HepG2 (cell line): ENCODE results near the gene RERE. TPM values are rescaled to one million over a fixed set of nuclear protein-coding genes. Genes with fewer than 3 reads are reported as not detected.

Experiments used
- ATAC-seq: fragments of 200-7000 bp; cut with Tn5 transposase; 3 replicates; pipeline ENCODE4 v1.9.1; 2020; ENCODE audit warnings: mild to moderate bottlenecking, moderate library complexity
- BruUV-seq: library from RNA; stranded (reverse); fragments of 400-500 nt; replicated peaks from 2 replicates; lab custom pipeline; 2021; lab: Mats Ljungman, UMichigan
- CTCF ChIA-PET: fragments of 300-600 bp; formaldehyde crosslinking; extraction: SDS; loops from one replicate; lab custom pipeline; 2021; ENCODE audit warnings: low total read pairs, inconsistent platforms, low intra/inter-chr PET ratio; lab: Yijun Ruan, JAX
- POLR2A ChIA-PET: fragments of 350-600 bp; sonication (Branson Sonifier 250); formaldehyde crosslinking; loops from one replicate; lab custom pipeline; 2020; ENCODE audit warnings: antibody characterized with exemption, inconsistent platforms; lab: Yijun Ruan, JAX
- DNase-seq: peaks from one replicate; pipeline ENCODE4 v3.0.0-alpha.2; 2015; ENCODE audit warnings: low spot score
- FAIRE-seq: peaks from 3 replicates; lab custom pipeline; 2011; peaks lifted over from hg19 to GRCh38; lab: Jason Lieb, UNC
- H2AFZ ChIP-seq: one replicate; pipeline ENCODE4 v1.6.1; 2011; ENCODE audit warnings: low read length, inconsistent platforms
- H3K27ac ChIP-seq: fragments of 300-600 bp; 3 replicates; pipeline ENCODE4 v1.8.0; 2011; ENCODE audit warnings: mixed run types, mild to moderate bottlenecking, mixed read lengths, low read length, inconsistent platforms; ENCODE audit not compliant: insufficient read depth; ENCODE audit errors: extremely low read length
- H3K27me3 ChIP-seq, 2 experiments: fragments of 200-600 bp in 1 of 2; 2 replicates in 1 of 2; 3 replicates in 1 of 2; pipeline versions ENCODE4 v1.6.0 to v1.8.0; 2011; ENCODE audit warnings: low read length in 2 of 2, mild to moderate bottlenecking in 2 of 2, moderate library complexity in 2 of 2, inconsistent platforms in 1 of 2; ENCODE audit not compliant: insufficient read depth in 2 of 2, control insufficient read depth in 1 of 2
- H3K36me3 ChIP-seq, 2 experiments: fragments of 200-600 bp in 1 of 2; replicated peaks in 1 of 2; 2 replicates in 1 of 2; 3 replicates in 1 of 2; pipeline versions ENCODE4 v1.5.1 to v1.8.0; 2011; ENCODE audit warnings: low read length in 2 of 2, inconsistent platforms in 1 of 2; ENCODE audit not compliant: insufficient read depth in 2 of 2, control insufficient read depth in 1 of 2
- H3K4me1 ChIP-seq: 2 replicates; pipeline ENCODE4 v1.5.1; 2012; ENCODE audit warnings: low read length, inconsistent platforms; ENCODE audit not compliant: insufficient read depth
- H3K4me2 ChIP-seq: 2 replicates; pipeline ENCODE4 v1.6.0; 2011; ENCODE audit warnings: low read depth, low read length, inconsistent platforms
- H3K4me3 ChIP-seq, 3 experiments: fragments of 200-600 bp in 1 of 3; sonication (generic), shearing (Covaris generic) in 1 of 3; replicated peaks in 1 of 3; 2 replicates each; pipeline ENCODE4 v1.5.1; 2011 to 2016; ENCODE audit warnings: low read length in 3 of 3, inconsistent platforms in 2 of 3, low read depth in 2 of 3, mild to moderate bottlenecking in 2 of 3, control low read depth in 1 of 3, mixed read lengths in 1 of 3; ENCODE audit not compliant: insufficient read depth in 1 of 3
- H3K79me2 ChIP-seq: one replicate; pipeline ENCODE4 v1.6.1; 2011; ENCODE audit warnings: low read length, inconsistent platforms; ENCODE audit not compliant: insufficient read depth
- H3K9ac ChIP-seq: 2 replicates; pipeline ENCODE4 v1.6.0; 2011; ENCODE audit warnings: mild to moderate bottlenecking, low read depth, low read length, inconsistent platforms; ENCODE audit not compliant: insufficient read depth
- H3K9me3 ChIP-seq: 2 replicates; pipeline ENCODE4 v1.5.1; 2012; ENCODE audit warnings: mild to moderate bottlenecking, low read length
- H4K20me1 ChIP-seq: 2 replicates; pipeline ENCODE4 v1.6.0; 2011; ENCODE audit warnings: inconsistent platforms, mild to moderate bottlenecking, low read length, moderate library complexity; ENCODE audit not compliant: insufficient read depth
- AHR ChIP-seq: IDR thresholded peaks from 2 replicates; pipeline ENCODE4 v1.6.1; 2018; ENCODE audit warnings: missing genetic modification reagents, missing compliant biosample characterization
- ZFYVE20 ChIP-seq: sonication (generic); formaldehyde crosslinking; IDR thresholded peaks from 2 replicates; pipeline ENCODE4 v1.8.0; 2023; ENCODE audit warnings: low read depth, mild to moderate bottlenecking, moderate library complexity, missing genetic modification reagents, borderline replicate concordance
- WGBS: methylation state at CpG from one replicate; pipeline ENCODE4 v1.1.6; 2017; ENCODE audit warnings: low lambda C conversion rate; 5-methylcytosine and 5-hydroxymethylcytosine counted together
- in situ Hi-C: cut with HindIII; loops from 2 replicates; pipeline ENCODE4 v1.10.0; 2017; ENCODE audit warnings: low pct_unique_long_range_greater_than_20kb; ENCODE audit not compliant: extremely low pct_ligation_motif_present
- intact Hi-C: fragments of 100-400 bp; cut with micrococcal nuclease; formaldehyde crosslinking; loops from one replicate; pipeline ENCODE4 v1.10.0; 2022; ENCODE audit not compliant: unreplicated experiment
- polyA plus RNA-seq, 8 experiments: library from polyadenylated mRNA; depleted of rRNA in 3 of 8; stranded (reverse) in 7 of 8; unstranded in 1 of 8; fragments of >200 nt; fragmentation: Illumina TruSeq in 4 of 8; extraction: Trizol in 4 of 8; gene quantifications; 2 replicates each; pipeline versions ENCODE4 v1.2.1 to v1.2.3, GENCODE V29; 2011 to 2016; ENCODE audit warnings: low read depth in 4 of 8, missing spikeins in 1 of 8, mixed read lengths in 1 of 8; ENCODE audit not compliant: insufficient read depth in 1 of 8
- total RNA-seq, 5 experiments: library from RNA; depleted of rRNA; stranded (reverse); fragments of >200 nt; fragmentation: Illumina TruSeq; extraction: Trizol; gene quantifications; 2 replicates each; pipeline ENCODE4 v1.2.3, GENCODE V29; 2016; ENCODE audit warnings: low read depth in 1 of 5
- TF ChIP-seq, protein P1 (sequence below): sonication (generic); formaldehyde crosslinking; IDR thresholded peaks from 2 replicates; pipeline ENCODE4 v1.5.0; 2020; ENCODE audit warnings: mild to moderate bottlenecking, missing genetic modification reagents, borderline replicate concordance

Gene RERE
- total and polyA plus RNA-seq, 2 of the 13 experiments (the other 11 are each of a cell fraction or from before 2014, with no cell fraction given) = 18.3 to 21.9 TPM

DNA sequence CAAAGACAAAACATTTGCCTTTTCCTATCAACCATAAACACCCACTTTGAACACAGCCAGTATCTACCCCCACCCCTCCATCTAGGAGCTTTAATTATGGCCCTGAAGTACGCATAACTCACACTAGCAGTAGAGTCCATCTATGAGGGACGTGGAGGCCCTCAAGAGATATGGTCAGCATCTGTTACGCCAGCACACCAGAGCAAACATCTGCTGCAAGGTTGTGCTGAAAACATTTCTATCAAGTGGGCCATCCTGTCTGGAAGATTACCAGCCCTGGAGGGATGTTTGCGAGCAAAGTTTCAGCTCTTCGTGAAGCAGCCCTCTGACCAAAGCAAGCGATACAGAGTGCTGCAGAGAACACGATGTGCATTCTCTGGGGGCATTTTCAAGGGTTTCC, 424.9 kb downstream of the RERE start:
- Histone ChIP-seq H3K27me3 (no peaks in the 10 kb centered on the region), H3K36me3 (peaks cover 15 to 57% of the 10 kb centered on the region in 2 experiments), H3K4me2 (no peak overlapping the region), H3K9me3 (no peaks in the 10 kb centered on the region), H3K9ac (no peak overlapping the region), H3K4me1 (peaks cover 9% of the 10 kb centered on the region), H4K20me1 (peaks cover 36% of the 10 kb centered on the region), H3K4me3 (no peak overlapping the region), H3K27ac (no peak overlapping the region), H2AFZ (no peak overlapping the region), H3K79me2 (peaks cover 64% of the 10 kb centered on the region)
- ChIA-PET CTCF (no interaction called here), POLR2A (no interaction called here)
- FAIRE-seq = no peak
- in situ Hi-C loops (no loop called here), intact Hi-C loops (no loop called here)
- no peak for TF ChIP-seq ZFYVE20 (CRISPR knock-in tag)
- TF ChIP-seq AHR (CRISPR knock-in tag) = no peak
- TF ChIP-seq, protein P1, sequence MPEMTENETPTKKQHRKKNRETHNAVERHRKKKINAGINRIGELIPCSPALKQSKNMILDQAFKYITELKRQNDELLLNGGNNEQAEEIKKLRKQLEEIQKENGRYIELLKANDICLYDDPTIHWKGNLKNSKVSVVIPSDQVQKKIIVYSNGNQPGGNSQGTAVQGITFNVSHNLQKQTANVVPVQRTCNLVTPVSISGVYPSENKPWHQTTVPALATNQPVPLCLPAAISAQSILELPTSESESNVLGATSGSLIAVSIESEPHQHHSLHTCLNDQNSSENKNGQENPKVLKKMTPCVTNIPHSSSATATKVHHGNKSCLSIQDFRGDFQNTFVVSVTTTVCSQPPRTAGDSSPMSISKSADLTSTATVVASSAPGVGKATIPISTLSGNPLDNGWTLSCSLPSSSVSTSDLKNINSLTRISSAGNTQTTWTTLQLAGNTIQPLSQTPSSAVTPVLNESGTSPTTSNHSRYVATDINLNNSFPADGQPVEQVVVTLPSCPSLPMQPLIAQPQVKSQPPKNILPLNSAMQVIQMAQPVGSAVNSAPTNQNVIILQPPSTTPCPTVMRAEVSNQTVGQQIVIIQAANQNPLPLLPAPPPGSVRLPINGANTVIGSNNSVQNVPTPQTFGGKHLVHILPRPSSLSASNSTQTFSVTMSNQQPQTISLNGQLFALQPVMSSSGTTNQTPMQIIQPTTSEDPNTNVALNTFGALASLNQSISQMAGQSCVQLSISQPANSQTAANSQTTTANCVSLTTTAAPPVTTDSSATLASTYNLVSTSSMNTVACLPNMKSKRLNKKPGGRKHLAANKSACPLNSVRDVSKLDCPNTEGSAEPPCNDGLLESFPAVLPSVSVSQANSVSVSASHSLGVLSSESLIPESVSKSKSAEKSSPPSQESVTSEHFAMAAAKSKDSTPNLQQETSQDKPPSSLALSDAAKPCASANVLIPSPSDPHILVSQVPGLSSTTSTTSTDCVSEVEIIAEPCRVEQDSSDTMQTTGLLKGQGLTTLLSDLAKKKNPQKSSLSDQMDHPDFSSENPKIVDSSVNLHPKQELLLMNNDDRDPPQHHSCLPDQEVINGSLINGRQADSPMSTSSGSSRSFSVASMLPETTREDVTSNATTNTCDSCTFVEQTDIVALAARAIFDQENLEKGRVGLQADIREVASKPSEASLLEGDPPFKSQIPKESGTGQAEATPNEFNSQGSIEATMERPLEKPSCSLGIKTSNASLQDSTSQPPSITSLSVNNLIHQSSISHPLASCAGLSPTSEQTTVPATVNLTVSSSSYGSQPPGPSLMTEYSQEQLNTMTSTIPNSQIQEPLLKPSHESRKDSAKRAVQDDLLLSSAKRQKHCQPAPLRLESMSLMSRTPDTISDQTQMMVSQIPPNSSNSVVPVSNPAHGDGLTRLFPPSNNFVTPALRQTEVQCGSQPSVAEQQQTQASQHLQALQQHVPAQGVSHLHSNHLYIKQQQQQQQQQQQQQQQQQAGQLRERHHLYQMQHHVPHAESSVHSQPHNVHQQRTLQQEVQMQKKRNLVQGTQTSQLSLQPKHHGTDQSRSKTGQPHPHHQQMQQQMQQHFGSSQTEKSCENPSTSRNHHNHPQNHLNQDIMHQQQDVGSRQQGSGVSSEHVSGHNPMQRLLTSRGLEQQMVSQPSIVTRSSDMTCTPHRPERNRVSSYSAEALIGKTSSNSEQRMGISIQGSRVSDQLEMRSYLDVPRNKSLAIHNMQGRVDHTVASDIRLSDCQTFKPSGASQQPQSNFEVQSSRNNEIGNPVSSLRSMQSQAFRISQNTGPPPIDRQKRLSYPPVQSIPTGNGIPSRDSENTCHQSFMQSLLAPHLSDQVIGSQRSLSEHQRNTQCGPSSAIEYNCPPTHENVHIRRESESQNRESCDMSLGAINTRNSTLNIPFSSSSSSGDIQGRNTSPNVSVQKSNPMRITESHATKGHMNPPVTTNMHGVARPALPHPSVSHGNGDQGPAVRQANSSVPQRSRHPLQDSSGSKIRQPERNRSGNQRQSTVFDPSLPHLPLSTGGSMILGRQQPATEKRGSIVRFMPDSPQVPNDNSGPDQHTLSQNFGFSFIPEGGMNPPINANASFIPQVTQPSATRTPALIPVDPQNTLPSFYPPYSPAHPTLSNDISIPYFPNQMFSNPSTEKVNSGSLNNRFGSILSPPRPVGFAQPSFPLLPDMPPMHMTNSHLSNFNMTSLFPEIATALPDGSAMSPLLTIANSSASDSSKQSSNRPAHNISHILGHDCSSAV = no peak
- no peak for DNase-seq
- no TSS peak for BruUV-seq
- WGBS = 96% methylated on average over 7 of the region's 7 CpGs
- no peak for ATAC-seq
